GM18909 (cell line): Measurements from ENCODE around the gene TNIK.

Source experiments
- ATAC-seq: cut with Tn5 transposase; IDR thresholded peaks from one replicate; pipeline ENCODE4 v1.9.1; 2021; ENCODE audit warnings: mild to moderate bottlenecking; ENCODE audit not compliant: unreplicated experiment, poor library complexity

The TNIK gene

GRCh38 chr3:171088496-171088895, 371.7 kb downstream of the TNIK start:
- ATAC-seq, result no peak

GRCh38 chr3:171086914-171087313, 373.3 kb downstream of the TNIK start:
- ATAC-seq, result no peak

GRCh38 chr3:171077261-171077660, 382.9 kb downstream of the TNIK start:
- no peak for ATAC-seq

- ATAC-seq, result no peak
Measured at GRCh38 chr3:171072432-171072831, 387.8 kb downstream of the TNIK start.

GRCh38 chr3:171068658-171069057, 391.5 kb downstream of the TNIK start:
- no peak for ATAC-seq

- ATAC-seq, result no peak
Measured at GRCh38 chr3:171066206-171066605, 394.0 kb downstream of the TNIK start.

GRCh38 chr3:171065732-171066131, 394.5 kb downstream of the TNIK start:
- ATAC-seq, result no peak

- no peak for ATAC-seq
Measured at GRCh38 chr3:171064461-171064860, 395.7 kb downstream of the TNIK start.

GRCh38 chr3:171061749-171062148, 398.5 kb downstream of the TNIK start:
- no peak for ATAC-seq

- ATAC-seq, result no peak
Measured at GRCh38 chr3:171059978-171060377, 400.2 kb downstream of the TNIK start.

- no peak for ATAC-seq
Measured at GRCh38 chr3:171058873-171059603, 401.2 kb downstream of the TNIK start.

GRCh38 chr3:171058058-171058457, 402.1 kb downstream of the TNIK start:
- ATAC-seq, result no peak

- ATAC-seq, result peak; percentile 47
Measured at GRCh38 chr3:171057072-171057471, 403.1 kb downstream of the TNIK start.

GRCh38 chr3:171056528-171056927, 403.7 kb downstream of the TNIK start:
- ATAC-seq, result no peak

GRCh38 chr3:171055336-171056178, 404.6 kb downstream of the TNIK start:
- no peak for ATAC-seq

GRCh38 chr3:171054921-171055320, 405.3 kb downstream of the TNIK start:
- no peak for ATAC-seq

GRCh38 chr3:171054231-171054630, 406.0 kb downstream of the TNIK start:
- ATAC-seq, result no peak

GRCh38 chr3:171049861-171050444, 410.3 kb downstream of the TNIK start:
- ATAC-seq, result peak; percentile 96

GRCh38 chr3:171046760-171047159, 413.4 kb downstream of the TNIK start:
- ATAC-seq, result no peak

- ATAC-seq, result no peak
Measured at GRCh38 chr3:171044835-171045793, 415.1 kb downstream of the TNIK start.
